Measurements from ENCODE around the gene STK32B.

DNA sequence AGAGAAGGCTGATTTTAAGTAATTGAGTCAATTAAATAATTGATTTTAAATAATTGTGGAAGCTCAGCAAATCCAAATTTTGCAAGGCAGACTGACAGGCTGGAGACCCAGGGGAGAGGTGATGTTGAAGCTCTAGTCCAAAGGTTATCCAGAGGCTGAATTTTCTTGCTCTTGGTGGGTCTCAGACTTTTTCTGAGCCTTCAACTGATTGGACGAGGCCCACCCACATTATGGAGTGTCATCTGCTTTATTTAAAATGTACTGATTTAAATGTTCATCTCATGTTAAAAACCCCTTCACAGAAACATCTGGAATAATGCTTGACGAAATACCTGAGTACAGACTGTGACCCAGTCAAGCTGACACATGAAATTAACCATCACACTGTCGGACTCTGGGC, 20.4 kb upstream of the STK32B start:
- TF ChIP-seq RFX5 (IDR thresholded peaks at IDR 0.05) (no peak), CHD2 (IDR thresholded peaks at IDR 0.05; ENCODE audit: low read length, partially characterized antibody) (no peak), NFE2L2 (conservative IDR thresholded peaks at IDR 0.05; ENCODE audit: low read length) (no peak), POLR2A (IDR thresholded peaks at IDR 0.05; ENCODE audit: low read length) (no peak)
- TF ChIP-seq, protein P1, sequence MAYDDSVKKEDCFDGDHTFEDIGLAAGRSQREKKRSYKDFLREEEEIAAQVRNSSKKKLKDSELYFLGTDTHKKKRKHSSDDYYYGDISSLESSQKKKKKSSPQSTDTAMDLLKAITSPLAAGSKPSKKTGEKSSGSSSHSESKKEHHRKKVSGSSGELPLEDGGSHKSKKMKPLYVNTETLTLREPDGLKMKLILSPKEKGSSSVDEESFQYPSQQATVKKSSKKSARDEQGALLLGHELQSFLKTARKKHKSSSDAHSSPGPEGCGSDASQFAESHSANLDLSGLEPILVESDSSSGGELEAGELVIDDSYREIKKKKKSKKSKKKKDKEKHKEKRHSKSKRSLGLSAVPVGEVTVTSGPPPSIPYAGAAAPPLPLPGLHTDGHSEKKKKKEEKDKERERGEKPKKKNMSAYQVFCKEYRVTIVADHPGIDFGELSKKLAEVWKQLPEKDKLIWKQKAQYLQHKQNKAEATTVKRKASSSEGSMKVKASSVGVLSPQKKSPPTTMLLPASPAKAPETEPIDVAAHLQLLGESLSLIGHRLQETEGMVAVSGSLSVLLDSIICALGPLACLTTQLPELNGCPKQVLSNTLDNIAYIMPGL (CRISPR knock-in tag; IDR thresholded peaks at IDR 0.05; ENCODE audit: borderline replicate concordance) = no peak
- TF ChIP-seq, protein P2, sequence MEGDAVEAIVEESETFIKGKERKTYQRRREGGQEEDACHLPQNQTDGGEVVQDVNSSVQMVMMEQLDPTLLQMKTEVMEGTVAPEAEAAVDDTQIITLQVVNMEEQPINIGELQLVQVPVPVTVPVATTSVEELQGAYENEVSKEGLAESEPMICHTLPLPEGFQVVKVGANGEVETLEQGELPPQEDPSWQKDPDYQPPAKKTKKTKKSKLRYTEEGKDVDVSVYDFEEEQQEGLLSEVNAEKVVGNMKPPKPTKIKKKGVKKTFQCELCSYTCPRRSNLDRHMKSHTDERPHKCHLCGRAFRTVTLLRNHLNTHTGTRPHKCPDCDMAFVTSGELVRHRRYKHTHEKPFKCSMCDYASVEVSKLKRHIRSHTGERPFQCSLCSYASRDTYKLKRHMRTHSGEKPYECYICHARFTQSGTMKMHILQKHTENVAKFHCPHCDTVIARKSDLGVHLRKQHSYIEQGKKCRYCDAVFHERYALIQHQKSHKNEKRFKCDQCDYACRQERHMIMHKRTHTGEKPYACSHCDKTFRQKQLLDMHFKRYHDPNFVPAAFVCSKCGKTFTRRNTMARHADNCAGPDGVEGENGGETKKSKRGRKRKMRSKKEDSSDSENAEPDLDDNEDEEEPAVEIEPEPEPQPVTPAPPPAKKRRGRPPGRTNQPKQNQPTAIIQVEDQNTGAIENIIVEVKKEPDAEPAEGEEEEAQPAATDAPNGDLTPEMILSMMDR (IDR thresholded peaks at IDR 0.05) = no peak

Data from A549 (cell line).